Activated naive CD4-positive, alpha-beta T cell treated with anti-CD3 and anti-CD28 coated beads, Interleukin-2, amount 10 ng/mL, durations not matched to agents 7 days and 5 days (primary cell): Measurements from ENCODE around the gene ARID5B.

Experiments used
- CTCF ChIA-PET: fragments of 350-600 bp; sonication (Branson Sonifier 250); formaldehyde crosslinking; loops from one replicate; lab custom pipeline; 2021; ENCODE audit warnings: antibody characterized with exemption; lab: Charles Lee
- DNase-seq: peaks from one replicate; pipeline ENCODE4 v3.0.0-alpha.2; 2020
- H3K27ac Mint-ChIP-seq: one replicate; pipeline ENCODE4 v1.8.0; 2021; ENCODE audit warnings: mild to moderate bottlenecking, moderate library complexity, mixed read lengths
- H3K27me3 Mint-ChIP-seq: one replicate; pipeline ENCODE4 v1.8.0; 2021; ENCODE audit warnings: mild to moderate bottlenecking, mixed read lengths
- H3K36me3 Mint-ChIP-seq: one replicate; pipeline ENCODE4 v1.8.0; 2021; ENCODE audit warnings: mixed read lengths
- H3K4me1 Mint-ChIP-seq: one replicate; pipeline ENCODE4 v1.8.0; 2021; ENCODE audit warnings: mixed read lengths
- H3K4me3 Mint-ChIP-seq: one replicate; pipeline ENCODE4 v1.8.0; 2021; ENCODE audit warnings: mild to moderate bottlenecking, moderate library complexity, mixed read lengths
- H3K9me3 Mint-ChIP-seq: one replicate; pipeline ENCODE4 v1.8.0; 2021; ENCODE audit warnings: mixed read lengths

The ARID5B gene

DNA sequence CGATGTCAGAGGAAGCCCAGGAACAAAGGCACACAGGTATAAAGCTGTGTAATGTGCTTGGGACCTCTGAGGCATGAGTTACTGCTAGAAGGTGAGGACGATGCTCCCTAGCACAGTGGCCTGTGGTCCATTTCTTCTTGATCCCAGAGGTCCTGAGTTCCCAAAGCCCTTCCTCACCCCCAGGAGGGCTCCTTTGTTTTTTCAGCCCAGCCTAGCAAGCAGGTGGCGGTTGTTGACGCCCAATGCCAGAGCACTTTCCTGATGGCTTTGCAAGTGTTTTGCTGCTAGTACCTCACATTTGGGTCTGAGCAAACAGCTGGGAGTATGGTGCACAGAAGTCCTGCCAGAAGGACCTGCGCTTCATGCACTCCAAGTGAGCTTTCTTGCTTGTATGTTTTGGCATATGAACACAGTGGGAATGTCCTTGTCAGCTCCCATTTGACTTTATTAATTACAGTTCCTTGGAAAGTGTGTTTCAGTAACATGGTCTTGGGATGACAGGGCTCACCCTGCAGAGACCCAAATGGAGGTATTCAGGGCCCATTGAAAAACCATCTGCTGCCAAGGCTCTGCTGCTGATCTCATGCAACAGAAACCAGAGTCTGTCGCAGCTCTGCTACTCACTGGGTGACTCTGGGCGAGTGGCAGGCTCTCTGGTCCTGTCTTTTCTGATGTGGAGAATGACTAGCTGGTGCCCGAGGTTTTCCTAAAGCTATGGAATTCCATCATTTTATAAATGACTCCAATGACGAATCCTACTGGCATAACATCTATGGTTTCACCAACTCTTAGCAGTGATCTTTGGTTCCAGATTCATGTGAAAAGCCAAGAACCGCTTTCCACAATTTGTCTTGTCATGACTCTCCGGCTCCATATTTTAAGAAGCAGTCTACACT is 134.9 kb downstream of the ARID5B start:
- no peak overlapping the region for H3K4me3 Mint-ChIP-seq
- CTCF ChIA-PET = interaction anchor here (0.7 to 6.3 kb wide), 10 partner anchors 12 to 212 kb away, joined by 3 to 135 read pairs (median 5); no protein-coding TSS in a partner anchor
- no peaks in the 10 kb centered on the region for H3K27me3 Mint-ChIP-seq
- DNase-seq = no peak
- no peaks in the 10 kb centered on the region for H3K9me3 Mint-ChIP-seq
- peaks cover 84% of the 10 kb centered on the region for H3K4me1 Mint-ChIP-seq
- peaks cover 63% of the 10 kb centered on the region for H3K36me3 Mint-ChIP-seq
- H3K27ac Mint-ChIP-seq = peak overlapping the region; percentile 92

DNA sequence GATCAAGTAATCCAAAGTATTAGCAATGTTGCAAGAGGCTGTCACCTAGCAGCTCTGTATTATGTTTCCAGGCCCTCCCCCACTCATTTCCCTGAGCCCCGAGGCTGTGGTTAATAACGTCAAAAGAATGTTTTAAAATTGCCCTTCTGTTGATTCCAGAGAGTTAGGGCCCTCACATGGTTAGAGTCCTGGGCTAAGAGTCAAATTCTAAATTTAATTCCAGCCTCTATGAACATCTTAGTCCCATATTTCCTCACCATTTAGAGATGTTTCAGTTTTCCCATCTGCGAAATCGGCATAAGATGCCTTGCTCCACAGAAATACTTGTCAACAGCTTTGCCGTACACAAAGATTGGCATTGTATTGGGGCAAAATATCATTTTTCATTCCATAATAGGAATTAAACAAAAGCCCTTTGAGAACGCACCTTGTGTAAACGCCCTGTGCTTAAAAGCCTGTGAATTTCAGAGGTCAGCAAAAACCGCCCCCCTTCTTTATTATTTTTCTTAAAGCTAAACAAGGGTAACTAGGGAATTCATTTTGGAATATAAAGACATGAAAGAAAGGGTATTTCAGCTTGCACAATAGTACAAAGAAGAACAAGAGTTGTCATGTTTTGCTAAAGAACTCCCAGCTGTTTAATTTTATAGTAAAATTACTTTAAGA is 135.8 kb downstream of the ARID5B start:
- H3K9me3 Mint-ChIP-seq = peaks cover 3% of the 10 kb centered on the region
- no peak overlapping the region for H3K4me3 Mint-ChIP-seq

DNA sequence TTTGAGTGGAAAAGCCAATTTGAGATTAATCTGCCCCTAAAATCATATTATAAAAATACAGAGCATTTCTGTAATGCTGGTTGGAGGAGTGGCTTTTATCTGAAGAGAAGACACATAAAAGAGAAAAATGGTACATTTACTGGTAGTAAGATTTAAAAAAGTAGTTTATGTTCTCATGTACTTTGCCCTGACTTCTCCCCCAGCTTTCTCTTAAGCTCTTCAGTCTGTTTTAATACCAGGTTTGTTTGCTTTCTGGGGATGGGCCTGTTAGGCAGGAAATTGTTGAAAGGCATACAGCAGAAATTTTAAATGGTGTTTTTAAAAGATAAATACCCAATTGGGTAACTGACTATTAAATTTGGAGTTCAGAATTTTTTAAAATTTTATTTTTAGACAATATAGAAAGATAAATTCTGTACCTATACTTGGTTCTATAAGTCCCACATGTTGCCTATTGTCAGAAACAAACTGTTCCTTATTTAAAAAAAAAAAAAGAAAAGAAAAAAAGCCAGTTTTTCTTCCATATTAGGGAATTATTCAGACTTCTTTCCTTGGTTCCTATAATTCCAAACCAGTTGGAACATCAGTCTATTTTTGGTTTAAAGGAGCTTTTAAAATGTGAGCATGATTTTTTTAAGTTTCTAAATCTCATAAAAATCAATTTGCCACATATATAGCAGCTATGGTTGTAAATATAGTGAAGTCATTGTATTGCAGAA is 136.6 kb downstream of the ARID5B start:
- CTCF ChIA-PET = interaction anchor here (0.6 to 6.3 kb wide), 37 partner anchors 9 to 912 kb away, joined by 3 to 135 read pairs (median 6); no protein-coding TSS in a partner anchor
- Mint-ChIP-seq H3K36me3 (peaks cover 67% of the 10 kb centered on the region), H3K27ac (peak overlapping the region; percentile 92), H3K9me3 (peaks cover 4% of the 10 kb centered on the region), H3K4me1 (peaks cover 84% of the 10 kb centered on the region), H3K27me3 (no peaks in the 10 kb centered on the region), H3K4me3 (no peak overlapping the region)
- no peak for DNase-seq

More for the DNA sequence above, 135.8 kb downstream of the ARID5B start:
- H3K27me3 Mint-ChIP-seq = no peaks in the 10 kb centered on the region
- H3K27ac Mint-ChIP-seq = peak overlapping the region; percentile 92
- CTCF ChIA-PET = interaction anchor here (0.6 to 6.3 kb wide), 24 partner anchors 10 to 228 kb away, joined by 3 to 135 read pairs (median 6); no protein-coding TSS in a partner anchor
- H3K4me1 Mint-ChIP-seq = peaks cover 84% of the 10 kb centered on the region
- no peak for DNase-seq
- peaks cover 68% of the 10 kb centered on the region for H3K36me3 Mint-ChIP-seq

DNA sequence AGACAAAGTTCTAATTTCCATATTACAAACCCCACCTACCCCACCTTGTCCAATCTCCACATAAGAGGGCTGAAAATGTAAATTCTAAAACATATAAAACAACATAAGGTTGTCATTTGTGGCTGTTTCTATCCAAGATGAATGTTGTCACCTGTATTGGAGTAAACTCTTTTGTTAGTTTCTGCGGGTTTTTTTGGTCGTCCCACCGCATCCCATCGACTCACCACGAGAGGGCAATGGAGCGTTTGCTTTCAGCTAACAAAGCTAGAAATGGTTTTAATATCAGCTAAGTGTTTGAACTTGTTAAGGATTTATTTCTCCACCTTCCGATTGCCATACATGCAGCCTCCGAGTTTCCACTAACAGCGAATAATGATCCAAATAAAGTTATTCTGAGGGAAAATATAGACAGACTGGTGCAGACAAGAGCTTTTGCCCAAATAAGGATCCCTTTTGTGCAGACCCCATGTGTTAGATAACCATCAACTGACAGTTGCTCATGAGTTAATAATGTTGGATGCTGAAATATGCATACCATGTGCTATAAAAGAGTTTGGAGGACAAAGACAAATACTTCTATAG is 137.2 kb downstream of the ARID5B start:
- Mint-ChIP-seq H3K27ac (peak overlapping the region; percentile 87), H3K36me3 (peaks cover 67% of the 10 kb centered on the region), H3K9me3 (peaks cover 4% of the 10 kb centered on the region), H3K4me3 (peak overlapping the region; percentile 13), H3K4me1 (peaks cover 84% of the 10 kb centered on the region), H3K27me3 (no peaks in the 10 kb centered on the region)
- DNase-seq = peak; percentile 87
- CTCF ChIA-PET = interaction anchor here (0.6 to 6.3 kb wide), 38 partner anchors 8 to 913 kb away, joined by 3 to 135 read pairs (median 6); no protein-coding TSS in a partner anchor

DNA sequence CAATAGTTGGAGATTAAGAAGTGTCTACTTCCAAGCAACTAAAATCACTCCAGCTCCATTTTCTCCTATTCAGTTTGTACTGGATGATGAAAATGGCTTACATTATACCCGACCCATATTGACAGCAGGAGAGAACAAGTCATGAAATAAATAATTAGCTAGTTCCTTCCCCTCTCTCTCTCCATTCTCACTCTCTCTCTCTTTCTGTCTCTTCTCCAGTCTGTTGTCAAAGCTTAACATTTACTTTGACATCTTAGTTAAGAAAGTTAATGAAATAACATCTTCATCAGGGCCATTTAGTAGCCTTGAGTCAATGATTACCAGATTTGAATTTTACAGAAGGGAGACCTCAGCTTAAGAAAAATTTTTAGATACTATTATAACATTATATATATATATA is 138.5 kb downstream of the ARID5B start:
- Mint-ChIP-seq H3K27me3 (no peaks in the 10 kb centered on the region), H3K4me1 (peaks cover 90% of the 10 kb centered on the region), H3K27ac (peak overlapping the region; percentile 87), H3K36me3 (peaks cover 67% of the 10 kb centered on the region), H3K4me3 (no peak overlapping the region), H3K9me3 (peaks cover 4% of the 10 kb centered on the region)
- no peak for DNase-seq
- CTCF ChIA-PET = interaction anchor here (0.7 to 6.3 kb wide), 8 partner anchors 10 to 288 kb away, joined by 3 to 135 read pairs (median 10); no protein-coding TSS in a partner anchor

DNA sequence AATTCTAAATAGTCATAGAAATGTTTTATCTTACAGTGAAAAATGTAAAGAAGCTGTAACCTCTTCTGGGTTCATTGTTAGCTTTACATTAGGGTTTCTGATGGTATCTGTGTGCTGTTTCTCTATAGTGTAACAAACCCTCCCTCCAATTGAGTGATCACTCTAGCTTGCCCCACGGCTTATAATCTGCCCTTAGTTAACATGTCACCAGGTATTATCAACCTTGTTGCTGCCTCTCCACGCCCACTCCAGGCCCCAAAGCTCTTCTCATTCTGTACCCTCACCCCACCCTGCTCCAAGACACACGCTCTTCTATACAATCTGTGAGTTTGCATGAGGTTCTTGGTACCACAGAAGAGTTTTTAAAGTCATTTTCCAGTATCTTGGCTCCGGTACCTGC is 139.4 kb downstream of the ARID5B start:
- H3K36me3 Mint-ChIP-seq = peaks cover 69% of the 10 kb centered on the region
- no peak for DNase-seq
- no peaks in the 10 kb centered on the region for H3K27me3 Mint-ChIP-seq
- CTCF ChIA-PET = interaction anchor here (0.7 to 6.3 kb wide), 5 partner anchors 9 to 206 kb away, joined by 3 to 135 read pairs (median 13); no protein-coding TSS in a partner anchor
- H3K27ac Mint-ChIP-seq = peak overlapping the region; percentile 60
- peaks cover 4% of the 10 kb centered on the region for H3K9me3 Mint-ChIP-seq
- peaks cover 90% of the 10 kb centered on the region for H3K4me1 Mint-ChIP-seq
- H3K4me3 Mint-ChIP-seq = no peak overlapping the region

DNA sequence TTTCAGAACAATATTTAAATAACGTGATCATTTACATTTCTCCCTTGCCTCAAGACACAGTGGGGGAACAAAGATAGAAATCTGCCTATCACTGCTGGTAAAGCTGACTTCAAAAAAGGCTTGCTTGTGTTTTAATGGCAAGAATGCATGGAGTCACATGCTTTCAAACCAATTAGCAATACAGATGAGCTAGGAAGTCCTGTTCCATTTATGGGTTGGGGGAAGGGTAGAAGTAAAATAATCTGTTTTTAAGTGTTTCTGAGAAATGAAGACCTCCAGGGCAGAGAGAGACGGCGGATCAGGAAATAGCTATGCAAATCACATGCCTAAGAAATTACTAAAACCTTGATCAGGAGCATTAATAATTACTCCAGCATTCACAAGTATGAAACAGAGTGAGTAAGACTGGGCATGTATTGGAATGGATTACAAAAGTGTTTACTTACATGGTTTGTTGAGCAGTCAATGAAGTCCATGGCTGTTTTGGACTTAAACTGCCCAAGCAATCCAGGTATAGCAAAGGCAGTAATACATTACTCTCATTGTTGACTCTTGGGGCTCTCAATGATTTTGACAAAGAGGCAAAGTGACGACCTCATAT is 142.0 kb downstream of the ARID5B start:
- Mint-ChIP-seq H3K27me3 (no peaks in the 10 kb centered on the region), H3K4me3 (no peak overlapping the region), H3K9me3 (peaks cover 4% of the 10 kb centered on the region), H3K4me1 (peaks cover 95% of the 10 kb centered on the region), H3K36me3 (peaks cover 58% of the 10 kb centered on the region), H3K27ac (peak overlapping the region; percentile 100)
- CTCF ChIA-PET = interaction anchor here (3.5 kb wide), 1 partner anchor 202 kb away, joined by 21 read pairs; no protein-coding TSS in a partner anchor
- DNase-seq = no peak

DNA sequence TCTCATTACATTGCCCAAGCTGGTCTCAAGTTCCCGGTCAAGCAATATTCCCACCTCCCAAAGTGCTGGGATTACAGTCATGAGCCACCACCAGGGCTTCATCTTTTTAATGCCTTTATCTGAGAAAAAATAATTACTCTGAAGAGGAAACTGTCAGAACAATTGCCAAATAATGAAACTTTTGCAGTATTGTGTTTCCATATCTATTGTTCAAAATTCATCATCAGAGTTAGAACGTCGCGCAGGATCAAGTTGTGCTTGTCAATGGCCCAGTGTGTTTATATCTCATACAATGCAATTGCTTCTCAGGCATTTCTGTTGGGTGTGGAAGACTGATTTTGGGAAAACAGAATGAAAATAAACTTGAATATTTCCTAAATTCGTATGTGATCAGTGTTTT is 143.1 kb downstream of the ARID5B start:
- Mint-ChIP-seq H3K36me3 (peaks cover 57% of the 10 kb centered on the region), H3K27ac (peak overlapping the region; percentile 100), H3K4me1 (peaks cover 95% of the 10 kb centered on the region), H3K4me3 (peak overlapping the region; percentile 0), H3K27me3 (no peaks in the 10 kb centered on the region), H3K9me3 (peaks cover 4% of the 10 kb centered on the region)
- DNase-seq = no peak
- CTCF ChIA-PET = interaction anchor here (3.5 kb wide), 1 partner anchor 200 kb away, joined by 21 read pairs; no protein-coding TSS in a partner anchor

DNA sequence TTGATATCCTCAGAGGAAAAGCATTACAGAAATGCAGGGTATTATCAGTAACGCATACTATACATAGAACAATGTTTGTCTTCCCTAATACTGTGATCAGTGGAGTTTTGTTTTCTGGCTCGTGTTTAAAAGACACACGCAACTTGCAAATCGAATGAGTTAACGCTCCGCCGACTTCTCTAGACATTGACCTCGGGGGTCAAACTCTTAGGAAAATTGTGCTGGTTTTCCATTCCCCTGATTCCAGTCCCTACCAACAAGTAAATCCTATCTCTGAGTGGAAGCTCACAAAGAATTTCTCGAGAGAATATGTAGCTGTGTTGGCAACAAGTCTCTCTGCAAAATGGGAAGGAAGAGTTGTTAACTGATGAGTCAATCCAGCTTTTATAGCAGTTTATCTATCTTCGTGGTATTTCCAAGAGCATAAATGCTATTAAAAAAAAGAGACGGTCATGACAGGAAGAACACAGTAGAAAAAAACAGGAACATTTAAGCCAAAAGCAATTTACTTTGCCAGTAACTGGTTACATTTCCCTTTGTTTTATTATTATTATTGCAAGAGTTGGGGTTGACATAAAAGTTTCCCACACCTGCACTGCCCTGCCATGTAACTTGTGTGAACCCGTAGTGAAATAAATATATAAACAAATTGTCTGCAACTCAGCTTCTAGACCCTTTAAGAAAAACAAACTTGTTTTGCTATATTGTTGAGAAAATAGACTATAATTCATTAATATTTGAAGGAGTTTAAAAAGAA is 144.4 kb downstream of the ARID5B start:
- H3K27me3 Mint-ChIP-seq = no peaks in the 10 kb centered on the region
- H3K4me3 Mint-ChIP-seq = peak overlapping the region; percentile 94
- CTCF ChIA-PET = interaction anchor here (1.0 to 1.6 kb wide), 5 partner anchors 8 to 199 kb away, joined by 3 to 10 read pairs (median 3); no protein-coding TSS in a partner anchor
- peaks cover 4% of the 10 kb centered on the region for H3K9me3 Mint-ChIP-seq
- peak overlapping the region; percentile 100 for H3K27ac Mint-ChIP-seq
- H3K36me3 Mint-ChIP-seq = peaks cover 57% of the 10 kb centered on the region
- no peak for DNase-seq
- H3K4me1 Mint-ChIP-seq = peaks cover 96% of the 10 kb centered on the region

DNA sequence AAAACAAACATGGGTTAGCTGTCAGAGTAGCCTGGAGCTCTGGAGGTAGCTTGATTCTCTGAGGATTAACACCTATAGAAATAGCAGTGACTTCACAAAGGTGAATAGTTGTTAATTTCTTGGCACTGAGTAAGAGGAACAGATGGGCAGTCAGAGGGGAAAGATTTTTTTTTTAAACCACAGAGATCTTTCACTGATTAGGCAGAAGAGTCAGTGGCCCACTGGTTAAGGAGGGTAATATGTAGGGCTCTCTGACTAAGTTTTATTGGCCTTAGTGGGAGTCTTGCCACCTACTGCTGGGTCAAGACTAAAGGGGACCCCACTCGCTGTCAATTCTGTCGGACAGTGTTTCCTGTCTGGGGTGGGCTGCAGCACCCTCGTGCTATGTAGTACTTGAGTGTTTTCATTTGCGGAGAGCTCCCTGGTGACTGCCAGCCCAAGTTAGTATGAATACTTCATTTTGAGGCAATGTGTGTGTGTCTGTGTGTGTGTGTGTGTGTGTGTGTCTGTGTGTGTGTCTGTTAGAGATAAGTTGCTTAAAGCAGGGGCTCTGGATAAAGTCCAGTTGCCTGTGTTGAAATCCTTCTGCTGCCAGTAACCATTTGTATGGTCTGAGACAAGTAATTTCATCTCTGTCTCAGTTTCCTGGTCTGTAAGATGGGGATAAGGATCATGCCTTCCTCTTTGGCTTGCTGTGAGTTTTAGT is 145.2 kb downstream of the ARID5B start:
- Mint-ChIP-seq H3K27me3 (no peaks in the 10 kb centered on the region), H3K4me3 (peak overlapping the region; percentile 94), H3K36me3 (peaks cover 58% of the 10 kb centered on the region), H3K27ac (peak overlapping the region; percentile 100), H3K4me1 (peaks cover 95% of the 10 kb centered on the region), H3K9me3 (peaks cover 4% of the 10 kb centered on the region)
- DNase-seq = no peak
- CTCF ChIA-PET = interaction anchor here (1.1 to 1.6 kb wide), 6 partner anchors 8 to 200 kb away, joined by 3 to 10 read pairs (median 4); no protein-coding TSS in a partner anchor

DNA sequence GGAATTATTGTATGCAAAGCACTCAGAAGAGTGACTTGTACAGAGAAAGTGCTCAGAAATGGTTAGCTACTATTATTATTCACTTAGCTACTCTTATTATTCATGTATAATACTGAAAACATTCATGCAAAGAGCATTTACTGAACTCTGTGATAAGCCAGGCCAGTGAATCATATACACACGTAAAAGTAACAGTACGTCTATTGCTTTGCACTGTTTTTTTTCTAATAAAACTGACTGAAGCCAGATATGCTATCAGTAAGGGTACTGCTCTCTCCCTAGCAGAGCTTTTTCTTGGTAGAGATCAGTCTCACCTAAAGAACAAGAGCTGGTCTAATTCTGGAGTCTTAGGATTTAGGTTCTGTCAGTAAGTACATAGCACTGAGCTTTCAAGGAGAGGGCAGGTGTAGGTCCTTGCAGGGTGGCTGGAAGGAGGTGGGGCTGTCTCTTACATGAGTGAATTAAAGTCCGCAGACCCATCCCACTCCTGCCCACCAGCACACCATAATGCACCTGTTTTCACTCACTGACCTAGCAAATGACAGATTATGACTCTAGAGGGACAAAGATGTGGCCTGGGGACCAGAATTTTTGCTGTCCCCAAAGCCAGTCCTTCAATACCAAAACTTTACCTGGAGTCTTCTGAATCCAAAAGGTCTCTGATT is 145.9 kb downstream of the ARID5B start:
- Mint-ChIP-seq H3K27me3 (no peaks in the 10 kb centered on the region), H3K4me1 (peaks cover 96% of the 10 kb centered on the region), H3K36me3 (peaks cover 59% of the 10 kb centered on the region), H3K4me3 (peak overlapping the region; percentile 94), H3K9me3 (peaks cover under 1% of the 10 kb centered on the region), H3K27ac (peak overlapping the region; percentile 100)
- DNase-seq = no peak
- CTCF ChIA-PET = interaction anchor here (1.1 to 4.1 kb wide), 7 partner anchors 8 to 200 kb away, joined by 3 to 43 read pairs (median 4); no protein-coding TSS in a partner anchor
